ENCODE results near the gene ADGRE2. TPM values are rescaled to one million over a fixed set of nuclear protein-coding genes. Genes with fewer than 3 reads are reported as not detected.
A peak's percentile ranks its signal among the peaks of the same experiment; 100 is the strongest.

The ADGRE2 gene
- total RNA-seq, 4 donors from 2014 or later = 4.5 to 10.7 (median 7.1) TPM

DNA sequence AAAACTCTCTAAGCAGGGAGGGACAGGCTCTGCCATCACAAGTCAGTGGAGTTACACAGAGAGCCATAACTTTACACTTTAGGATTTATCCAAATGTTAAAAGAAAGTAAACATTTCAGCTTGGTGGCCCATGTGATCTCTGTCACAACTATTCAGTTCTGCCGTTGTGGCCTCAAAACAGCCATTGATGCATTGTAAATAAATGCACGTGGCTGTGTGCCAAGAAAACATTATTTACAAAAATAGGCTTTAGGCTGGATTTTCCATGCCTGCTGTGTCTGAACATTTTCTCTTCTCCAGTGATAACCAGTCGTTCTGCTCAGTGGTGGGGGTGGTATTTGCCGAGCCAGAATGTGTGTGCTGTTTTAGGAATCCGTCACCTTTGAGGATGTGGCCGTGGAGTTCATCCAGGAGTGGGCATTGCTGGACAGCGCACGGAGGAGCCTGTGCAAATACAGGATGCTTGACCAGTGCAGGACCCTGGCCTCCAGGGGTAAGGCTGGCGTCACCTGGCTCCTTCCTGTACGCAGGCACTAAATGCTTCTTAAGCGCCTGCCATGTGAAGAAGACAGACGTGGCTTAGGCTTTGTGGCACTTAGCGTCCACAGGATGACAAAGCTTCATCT is 83.6 kb downstream of the ADGRE2 start:
- no peak overlapping the region for H3K4me3 ChIP-seq (ENCODE audit: low read depth, poor library complexity, severe bottlenecking)
- DNase-seq (ENCODE audit: low spot score in 2 of 2) = no peak
- intact Hi-C loops (cut with DNase I; ENCODE audit: low total_unique reads) = no loop called here
- WGBS, 2 donors = 91 to 92% methylated on average over 13 of the region's 13 CpGs
- TF ChIP-seq, protein P1, sequence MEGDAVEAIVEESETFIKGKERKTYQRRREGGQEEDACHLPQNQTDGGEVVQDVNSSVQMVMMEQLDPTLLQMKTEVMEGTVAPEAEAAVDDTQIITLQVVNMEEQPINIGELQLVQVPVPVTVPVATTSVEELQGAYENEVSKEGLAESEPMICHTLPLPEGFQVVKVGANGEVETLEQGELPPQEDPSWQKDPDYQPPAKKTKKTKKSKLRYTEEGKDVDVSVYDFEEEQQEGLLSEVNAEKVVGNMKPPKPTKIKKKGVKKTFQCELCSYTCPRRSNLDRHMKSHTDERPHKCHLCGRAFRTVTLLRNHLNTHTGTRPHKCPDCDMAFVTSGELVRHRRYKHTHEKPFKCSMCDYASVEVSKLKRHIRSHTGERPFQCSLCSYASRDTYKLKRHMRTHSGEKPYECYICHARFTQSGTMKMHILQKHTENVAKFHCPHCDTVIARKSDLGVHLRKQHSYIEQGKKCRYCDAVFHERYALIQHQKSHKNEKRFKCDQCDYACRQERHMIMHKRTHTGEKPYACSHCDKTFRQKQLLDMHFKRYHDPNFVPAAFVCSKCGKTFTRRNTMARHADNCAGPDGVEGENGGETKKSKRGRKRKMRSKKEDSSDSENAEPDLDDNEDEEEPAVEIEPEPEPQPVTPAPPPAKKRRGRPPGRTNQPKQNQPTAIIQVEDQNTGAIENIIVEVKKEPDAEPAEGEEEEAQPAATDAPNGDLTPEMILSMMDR (IDR thresholded peaks at IDR 0.05) = no peak
- TF ChIP-seq POLR2A (IDR thresholded peaks at IDR 0.05) = no peak

DNA sequence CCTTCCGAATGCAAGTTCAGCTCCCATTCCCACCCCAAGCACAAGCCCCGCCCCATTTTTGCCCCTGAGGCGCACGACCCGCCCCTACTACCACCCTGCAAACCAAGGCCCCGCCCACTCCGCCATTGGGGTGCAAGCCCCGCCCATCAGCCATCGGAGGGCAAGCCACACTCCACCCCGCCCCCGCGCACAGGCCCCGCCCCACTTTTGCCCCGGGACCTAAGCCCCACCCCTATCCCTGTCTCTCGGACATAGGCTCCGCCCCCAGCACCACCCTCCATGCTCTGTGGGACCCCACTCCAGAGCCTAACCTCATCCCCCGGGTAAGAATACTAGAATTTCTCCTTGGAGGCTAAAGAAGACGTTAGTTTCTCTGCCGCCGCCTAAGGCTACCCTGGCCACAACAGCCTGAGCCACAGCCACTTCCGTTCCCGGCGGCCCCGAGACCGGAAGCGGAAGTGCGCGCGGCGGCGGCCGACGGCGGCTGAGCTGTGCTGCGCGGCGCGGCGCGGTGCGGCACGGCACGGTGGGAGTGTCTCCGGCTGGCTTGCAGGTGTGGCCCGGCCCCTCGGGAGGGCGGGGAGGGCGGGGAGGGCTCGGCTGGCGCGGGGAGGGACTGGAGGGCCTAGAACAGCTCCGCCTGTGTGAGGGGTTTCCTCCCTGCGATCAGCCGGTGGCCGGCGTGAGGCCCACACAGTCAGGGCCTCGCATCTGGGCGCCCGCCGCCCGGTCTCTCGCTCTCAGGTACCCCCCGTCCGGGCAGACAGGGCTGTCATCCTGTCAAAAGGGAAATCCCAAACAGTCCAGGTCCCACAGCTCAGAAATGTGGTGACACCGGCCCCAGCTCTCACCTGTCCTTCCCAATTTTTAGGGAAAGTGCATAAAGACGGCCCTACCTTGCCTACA is 88.5 kb downstream of the ADGRE2 start, which contains the start of gene ZNF333:
Gene ZNF333 (plus strand): TSS at position 451 of the 906 bp plus-strand sequence. CDS start 3,444 bp downstream, outside the sequence.
- intact Hi-C loops (cut with DNase I; ENCODE audit: low total_unique reads) = loop anchor here (10.0 kb wide), 1 partner anchor 125 kb away; no protein-coding TSS in a partner anchor
- 0 to 1% methylated on average over 28 to 44 of the region's 66 CpGs for WGBS, 2 donors
- DNase-seq (ENCODE audit: low spot score in 2 of 2) = peak; percentile 89 to 99
- peak within 1 kb of the TSS; percentile 52 for H3K4me3 ChIP-seq (ENCODE audit: low read depth, poor library complexity, severe bottlenecking)
- no peak for TF ChIP-seq POLR2A (IDR thresholded peaks at IDR 0.05)
- TF ChIP-seq, protein P1 (IDR thresholded peaks at IDR 0.05) = no peak

DNA sequence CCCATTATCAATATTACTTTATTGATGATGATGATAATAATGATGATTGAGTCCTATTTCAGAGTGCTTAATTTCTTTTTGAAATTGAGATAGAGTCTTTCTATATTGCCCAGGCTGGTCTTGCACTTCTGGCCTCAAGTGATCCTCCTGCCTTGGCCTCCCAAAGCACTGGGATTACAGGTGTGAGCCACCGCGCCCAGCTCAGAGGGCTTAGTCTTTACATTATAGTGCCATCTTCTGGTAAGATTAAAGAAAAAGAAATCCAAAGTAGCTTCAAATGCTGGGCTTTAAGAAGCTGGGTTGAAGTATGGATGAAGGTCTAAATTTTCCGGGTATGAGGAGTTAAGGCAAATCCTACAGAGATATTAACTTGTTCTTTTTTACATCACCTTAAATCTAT is 91.9 kb downstream of the ADGRE2 start:
- DNase-seq (ENCODE audit: low spot score in 2 of 2) = no peak
- H3K4me3 ChIP-seq (ENCODE audit: low read depth, poor library complexity, severe bottlenecking) = no peak overlapping the region
- TF ChIP-seq, protein P1 (IDR thresholded peaks at IDR 0.05) = no peak
- no peak for TF ChIP-seq POLR2A (IDR thresholded peaks at IDR 0.05)
- intact Hi-C loops (cut with DNase I; ENCODE audit: low total_unique reads) = loop anchor here (10.0 kb wide), 1 partner anchor 122 kb away; no protein-coding TSS in a partner anchor
- WGBS, 2 donors = 36 to 50% methylated on average over 3 of the region's 3 CpGs

DNA sequence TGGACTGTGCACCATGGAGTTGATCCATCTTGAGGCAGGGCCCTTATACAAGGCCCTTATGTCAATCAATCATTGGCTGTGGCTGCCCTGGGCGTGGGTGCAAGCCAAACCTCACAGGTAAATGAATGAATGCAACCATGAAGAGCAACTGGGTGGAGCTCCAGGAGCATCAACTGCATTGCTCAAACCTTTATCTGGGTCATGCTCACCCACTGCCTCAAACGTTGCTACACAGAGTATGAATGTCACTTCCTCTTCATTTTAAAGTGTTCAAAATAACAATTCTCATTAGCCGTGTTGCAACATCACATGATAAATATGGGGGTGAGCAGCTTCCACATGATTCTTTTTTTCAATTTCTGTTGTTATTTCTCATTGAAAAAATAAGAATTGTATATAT is 94.9 kb downstream of the ADGRE2 start:
- intact Hi-C loops (cut with DNase I; ENCODE audit: low total_unique reads) = loop anchor here (10.0 kb wide), 1 partner anchor 119 kb away; no protein-coding TSS in a partner anchor
- WGBS, 2 donors = 36 to 43% methylated on average over 3 of the region's 3 CpGs
- no peak overlapping the region for H3K4me3 ChIP-seq (ENCODE audit: low read depth, poor library complexity, severe bottlenecking)
- no peak for DNase-seq (ENCODE audit: low spot score in 2 of 2)
- no peak for TF ChIP-seq POLR2A (IDR thresholded peaks at IDR 0.05)
- TF ChIP-seq, protein P1 (IDR thresholded peaks at IDR 0.05) = no peak

Other genes with a start within 250 kb of the ADGRE2 start
- gene TECR, start 249.0 kb downstream of the ADGRE2 start, total RNA-seq = 100 to 1,000 TPM; 117 to 165 (median 147) TPM
- 100 to 1,000 TPM; 219 to 332 (median 280) TPM for gene NDUFB7, start 206.5 kb downstream of the ADGRE2 start, total RNA-seq
- gene CLEC17A, start 195.5 kb downstream of the ADGRE2 start, total RNA-seq = under 1 TPM in 1 of 4 donors, not detected in 3; 0.84 TPM
- not detected for gene ADGRE3, start 103.7 kb downstream of the ADGRE2 start, total RNA-seq
- 10 to 100 TPM; 14.0 to 26.8 (median 16.6) TPM for gene ZNF333, start 88.5 kb downstream of the ADGRE2 start, total RNA-seq
- gene OR7A5, start 56.6 kb upstream of the ADGRE2 start, total RNA-seq = 1 to 10 TPM in 3 of 4 donors, under 1 TPM in 1; 0.72 to 2.9 (median 2.0) TPM
- 1 to 10 TPM; 2.2 to 3.3 (median 2.9) TPM for gene OR7C1, start 56.6 kb upstream of the ADGRE2 start, total RNA-seq
- gene OR7A10, start 70.4 kb upstream of the ADGRE2 start, total RNA-seq = not detected
- not detected for gene OR7A17, start 107.6 kb upstream of the ADGRE2 start, total RNA-seq
- gene OR7C2, start 162.9 kb upstream of the ADGRE2 start, total RNA-seq = not detected
- 10 to 100 TPM in 3 of 4 donors, 1 to 10 TPM in 1; 3.3 to 28.0 (median 13.5) TPM for gene SLC1A6, start 201.3 kb upstream of the ADGRE2 start, total RNA-seq

All from lower leg skin (tissue), 4 donors.